Bronchial epithelial cell (primary cell): ENCODE results near the gene CYGB. TPM values are rescaled to one million over a fixed set of nuclear protein-coding genes. Genes with fewer than 3 reads are reported as not detected.
A peak's percentile ranks its signal among the peaks of the same experiment; 100 is the strongest.

ENCODE experiments used
- DNase-seq: peaks from one replicate; pipeline ENCODE4 v3.0.0-alpha.2; 2010; ENCODE audit warnings: low read depth
- FAIRE-seq: peaks from 2 replicates; lab custom pipeline; 2011; peaks lifted over from hg19 to GRCh38; lab: Jason Lieb, UNC
- H3K27me3 ChIP-seq: 2 replicates; pipeline ENCODE4 v1.5.1; 2011; ENCODE audit warnings: low read length; ENCODE audit not compliant: control insufficient read depth, insufficient read depth
- H3K36me3 ChIP-seq: 2 replicates; pipeline ENCODE4 v1.5.1; 2011; ENCODE audit warnings: low read length; ENCODE audit not compliant: control insufficient read depth, insufficient read depth
- H3K4me3 ChIP-seq: 2 replicates; pipeline ENCODE4 v1.5.1; 2011; ENCODE audit warnings: mild to moderate bottlenecking, low read depth, low read length, control low read depth
- CTCF ChIP-seq: IDR thresholded peaks from 2 replicates; pipeline ENCODE4 v1.5.1; 2011; ENCODE audit warnings: mild to moderate bottlenecking, moderate library complexity, low read length, control low read depth, inconsistent platforms; ENCODE audit not compliant: insufficient read depth, severe bottlenecking
- total RNA-seq: library from RNA; depleted of rRNA; stranded (reverse); fragments of >200 nt; gene quantifications from 2 replicates; pipeline ENCODE4 v1.2.1, GENCODE V29; 2014

The CYGB gene
- total RNA-seq, 1 donor from 2014 or later = 2.1 TPM

- DNase-seq = no peak
- no peak for FAIRE-seq
- TF ChIP-seq CTCF = no peak
- Histone ChIP-seq H3K27me3 (no peaks in the 10 kb centered on the region), H3K4me3 (no peak overlapping the region), H3K36me3 (peaks cover 7% of the 10 kb centered on the region)
These were observed 43.9 kb downstream of the CYGB start for GRCh38 chr17:76493505-76494167.

GRCh38 chr17:76492989-76493501, 44.5 kb downstream of the CYGB start:
- Histone ChIP-seq H3K27me3 (no peaks in the 10 kb centered on the region), H3K36me3 (peaks cover 7% of the 10 kb centered on the region), H3K4me3 (no peak overlapping the region)
- FAIRE-seq = no peak
- TF ChIP-seq CTCF = no peak
- peak; percentile 71 for DNase-seq

- FAIRE-seq (no peak), DNase-seq (no peak)
- no peak overlapping the region for H3K4me3 ChIP-seq
- no peak for TF ChIP-seq CTCF
- peaks cover 9% of the 10 kb centered on the region for H3K36me3 ChIP-seq
- H3K27me3 ChIP-seq = no peaks in the 10 kb centered on the region
These were observed 45.2 kb downstream of the CYGB start for GRCh38 chr17:76492123-76492988.

GRCh38 chr17:76491271-76492122, 46.0 kb downstream of the CYGB start:
- FAIRE-seq = no peak
- DNase-seq = no peak

More at GRCh38 chr17:76491271-76492122, 46.0 kb downstream of the CYGB start:
- TF ChIP-seq CTCF = no peak
- Histone ChIP-seq H3K27me3 (no peaks in the 10 kb centered on the region), H3K4me3 (no peak overlapping the region), H3K36me3 (peaks cover 10% of the 10 kb centered on the region)
